Right renal pelvis (tissue), 4 donors: ENCODE results near the gene NOS1AP. TPM values are rescaled to one million over a fixed set of nuclear protein-coding genes. Genes with fewer than 3 reads are reported as not detected.

ENCODE experiments used
- DNase-seq, 4 donors: peaks; one replicate each; pipeline ENCODE4 v3.0.0-alpha.2; 2013; ENCODE audit warnings: low read depth in 4 of 4, low spot score in 3 of 4, missing footprints in 1 of 4
- polyA plus RNA-seq, 4 donors: library from polyadenylated mRNA; unstranded; fragments of 120-200 nt; gene quantifications; one replicate each; pipeline ENCODE4 v1.2.1, GENCODE V29; 2013; ENCODE audit not compliant: insufficient read length in 4 of 4

The NOS1AP gene
- polyA plus RNA-seq, 4 donors: 8.8 to 12.9 (median 9.6) TPM

GRCh38 chr1:162373072-162373427 is 303.6 kb downstream of the NOS1AP start:
- no peak for DNase-seq

GRCh38 chr1:162373541-162374260 is 304.2 kb downstream of the NOS1AP start:
- no peak for DNase-seq

GRCh38 chr1:162374406-162374805 is 304.9 kb downstream of the NOS1AP start:
- no peak for DNase-seq

- DNase-seq: no peak
These were observed 306.0 kb downstream of the NOS1AP start for GRCh38 chr1:162375463-162375862.

- DNase-seq: no peak
These were observed 307.2 kb downstream of the NOS1AP start, which contains the start of gene SPATA46 for GRCh38 chr1:162376691-162377090. SPATA46 (minus strand) TSS chr1:162376854; CDS start chr1:162376790, 64 bp downstream.

GRCh38 chr1:162380061-162380846 is 310.8 kb downstream of the NOS1AP start:
- DNase-seq: no peak

- DNase-seq: no peak
These were observed 311.9 kb downstream of the NOS1AP start, which contains the start of gene C1orf226 for GRCh38 chr1:162381383-162381782. C1orf226 (plus strand) TSS chr1:162381728; CDS start chr1:162381902, 174 bp downstream.

- DNase-seq: no peak
These were observed 312.7 kb downstream of the NOS1AP start for GRCh38 chr1:162381941-162382750.

GRCh38 chr1:162383091-162383490 is 313.6 kb downstream of the NOS1AP start:
- DNase-seq: no peak

- no peak for DNase-seq
These were observed 314.0 kb downstream of the NOS1AP start for GRCh38 chr1:162383516-162383915.

GRCh38 chr1:162384116-162384515 is 314.6 kb downstream of the NOS1AP start:
- no peak for DNase-seq

GRCh38 chr1:162384601-162385279 is 315.2 kb downstream of the NOS1AP start:
- no peak for DNase-seq

- no peak for DNase-seq
These were observed 315.8 kb downstream of the NOS1AP start for GRCh38 chr1:162385280-162385623.

- no peak for DNase-seq
These were observed 316.2 kb downstream of the NOS1AP start for GRCh38 chr1:162385702-162386101.

GRCh38 chr1:162386292-162387225 is 317.1 kb downstream of the NOS1AP start:
- DNase-seq: no peak

- DNase-seq: no peak
These were observed 318.0 kb downstream of the NOS1AP start for GRCh38 chr1:162387226-162388082.

GRCh38 chr1:162388083-162388594 is 318.6 kb downstream of the NOS1AP start:
- DNase-seq: no peak

GRCh38 chr1:162388615-162389014 is 319.1 kb downstream of the NOS1AP start:
- no peak for DNase-seq
